IPS-18a (cell line): ENCODE results near the gene LMF1.

ENCODE experiments used
- H3K27ac ChIP-seq: one replicate; pipeline ENCODE4 v1.5.1; 2013; ENCODE audit warnings: low read length
- H3K27me3 ChIP-seq: one replicate; pipeline ENCODE4 v1.6.1; 2013; ENCODE audit warnings: mild to moderate bottlenecking, low read length; ENCODE audit not compliant: control insufficient read depth, insufficient read depth
- H3K36me3 ChIP-seq: one replicate; pipeline ENCODE4 v1.6.1; 2013; ENCODE audit warnings: low read depth, low read length; ENCODE audit not compliant: control insufficient read depth
- H3K4me1 ChIP-seq: one replicate; pipeline ENCODE4 v1.6.1; 2013; ENCODE audit warnings: low read depth, low read length; ENCODE audit not compliant: control insufficient read depth
- H3K4me3 ChIP-seq: one replicate; pipeline ENCODE4 v1.5.1; 2013; ENCODE audit warnings: low read length
- H3K9ac ChIP-seq: one replicate; pipeline ENCODE4 v1.6.1; 2013; ENCODE audit warnings: mild to moderate bottlenecking, low read length, moderate library complexity
- H3K9me3 ChIP-seq: one replicate; pipeline ENCODE4 v1.6.1; 2013; ENCODE audit warnings: low read depth, low read length; ENCODE audit not compliant: control insufficient read depth

The LMF1 gene

GRCh38 chr16:804193-805048, 166.4 kb downstream of the LMF1 start:
- Histone ChIP-seq H3K4me1 (no peaks in the 10 kb centered on the region), H3K9ac (no peak overlapping the region), H3K27me3 (peaks cover 50% of the 10 kb centered on the region), H3K4me3 (no peak overlapping the region), H3K36me3 (no peaks in the 10 kb centered on the region), H3K9me3 (no peaks in the 10 kb centered on the region), H3K27ac (no peak overlapping the region)

- Histone ChIP-seq H3K4me1 (no peaks in the 10 kb centered on the region), H3K9ac (no peak overlapping the region), H3K27me3 (peaks cover 50% of the 10 kb centered on the region), H3K36me3 (no peaks in the 10 kb centered on the region), H3K9me3 (no peaks in the 10 kb centered on the region), H3K27ac (no peak overlapping the region), H3K4me3 (no peak overlapping the region)
Measured at GRCh38 chr16:803754-804080, 167.1 kb downstream of the LMF1 start.
